HG03460 (cell line): ENCODE data around the gene ZBTB26.

Experiments used
- ATAC-seq: cut with Tn5 transposase; IDR thresholded peaks from one replicate; pipeline ENCODE4 v1.9.1; 2021; ENCODE audit not compliant: unreplicated experiment

ZBTB26 gene, protein sequence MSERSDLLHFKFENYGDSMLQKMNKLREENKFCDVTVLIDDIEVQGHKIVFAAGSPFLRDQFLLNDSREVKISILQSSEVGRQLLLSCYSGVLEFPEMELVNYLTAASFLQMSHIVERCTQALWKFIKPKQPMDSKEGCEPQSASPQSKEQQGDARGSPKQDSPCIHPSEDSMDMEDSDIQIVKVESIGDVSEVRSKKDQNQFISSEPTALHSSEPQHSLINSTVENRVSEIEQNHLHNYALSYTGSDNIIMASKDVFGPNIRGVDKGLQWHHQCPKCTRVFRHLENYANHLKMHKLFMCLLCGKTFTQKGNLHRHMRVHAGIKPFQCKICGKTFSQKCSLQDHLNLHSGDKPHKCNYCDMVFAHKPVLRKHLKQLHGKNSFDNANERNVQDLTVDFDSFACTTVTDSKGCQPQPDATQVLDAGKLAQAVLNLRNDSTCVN

DNA sequence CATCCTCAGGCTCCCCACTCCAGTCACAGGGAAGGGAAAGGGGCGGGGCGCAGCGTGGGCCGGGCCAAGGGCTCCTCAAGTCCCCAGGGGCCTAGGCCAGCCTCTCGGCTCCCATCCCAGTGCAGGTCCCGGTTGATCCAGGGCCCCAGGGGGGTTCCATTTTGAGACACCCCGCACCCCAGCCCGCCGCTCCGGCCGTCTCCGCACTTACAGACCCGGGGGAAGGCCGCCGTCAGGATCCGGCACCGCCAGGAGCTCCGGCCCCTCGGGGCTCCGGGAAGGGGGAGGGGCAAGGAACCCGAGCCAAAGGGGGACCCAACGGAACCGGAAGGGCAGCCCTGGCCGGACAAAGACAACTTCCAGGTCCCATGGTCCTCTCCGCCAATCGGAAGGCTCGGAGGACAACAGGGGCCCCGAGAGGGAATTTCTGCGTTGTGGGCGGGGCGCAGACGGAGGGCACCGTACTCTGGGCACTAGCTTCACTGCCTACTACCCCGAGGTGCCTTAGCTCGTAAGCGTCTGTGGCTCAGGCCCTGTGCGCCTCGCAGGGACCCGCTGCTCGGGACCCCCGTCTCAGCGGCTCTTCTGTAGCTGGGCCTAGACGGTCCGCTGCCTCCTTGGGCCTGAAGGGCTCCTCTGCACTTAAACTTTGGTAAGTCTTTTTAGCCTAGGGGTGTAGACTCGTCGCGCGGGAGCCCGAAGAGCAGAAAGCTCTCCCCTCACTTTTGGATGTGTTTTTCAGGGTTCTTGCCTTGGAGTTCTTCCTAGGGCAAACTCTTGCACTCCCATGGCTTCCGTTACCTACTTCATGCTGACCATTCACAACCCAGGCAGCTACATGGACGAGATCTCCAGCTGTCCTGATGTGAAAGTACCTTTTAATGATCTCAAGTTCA, at the start of gene ZBTB26:
TSS of gene ZBTB26 (minus strand) at position 287 of the 896 bp plus-strand sequence. CDS start 11,578 bp downstream, outside the sequence.
- ATAC-seq: peak; percentile 98

- ATAC-seq: no peak
Observed at GRCh38 chr9:122978601-122979000, 47.3 kb upstream of the ZBTB26 start.

GRCh38 chr9:122975196-122975595, 43.9 kb upstream of the ZBTB26 start:
- no peak for ATAC-seq

DNA sequence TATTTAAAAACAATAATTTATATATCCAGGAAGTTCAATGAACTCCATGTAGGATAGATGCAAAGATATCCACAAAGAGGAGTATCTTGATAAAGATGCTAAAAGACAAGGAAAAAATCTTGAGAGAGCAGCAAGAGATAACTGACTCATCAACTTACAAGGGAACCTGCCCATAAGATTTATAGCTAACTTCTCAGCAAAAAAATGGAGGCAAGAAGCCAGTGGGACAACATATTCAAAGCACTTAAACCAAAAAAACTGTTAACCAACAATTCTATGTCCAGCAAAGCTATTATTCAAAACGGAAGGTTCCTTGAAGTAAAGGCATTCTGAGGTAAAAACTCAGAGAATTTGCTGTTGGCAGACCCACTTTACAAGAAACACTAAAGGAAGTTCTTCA, 29.8 kb upstream of the ZBTB26 start:
- no peak for ATAC-seq

GRCh38 chr9:122955961-122956360, 24.6 kb upstream of the ZBTB26 start:
- ATAC-seq: no peak

- ATAC-seq: no peak
Observed at GRCh38 chr9:122954253-122954691, 23.0 kb upstream of the ZBTB26 start.

DNA sequence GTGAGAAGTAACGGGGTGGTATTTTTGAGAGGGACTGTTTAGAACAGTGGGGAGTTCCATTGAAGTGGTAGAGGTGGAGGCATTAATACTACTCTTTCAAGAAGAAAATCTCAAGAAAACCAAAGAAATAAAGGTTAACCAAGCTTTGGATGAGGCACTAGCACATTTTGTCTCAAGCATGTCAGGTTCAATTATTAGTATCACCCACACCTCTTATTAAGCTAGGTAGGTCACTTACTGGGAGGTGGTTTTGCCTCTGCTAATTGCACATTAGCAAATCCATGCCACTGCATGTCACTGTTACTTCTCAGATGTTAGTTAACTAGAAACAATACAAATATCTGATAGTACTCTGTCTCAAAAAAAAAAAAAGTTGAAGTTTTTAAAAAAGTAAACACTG, 19.7 kb upstream of the ZBTB26 start:
- ATAC-seq: no peak

GRCh38 chr9:122950263-122950662, 19.0 kb upstream of the ZBTB26 start:
- ATAC-seq: no peak

- no peak for ATAC-seq
Observed at GRCh38 chr9:122949696-122950095, 18.4 kb upstream of the ZBTB26 start.

DNA sequence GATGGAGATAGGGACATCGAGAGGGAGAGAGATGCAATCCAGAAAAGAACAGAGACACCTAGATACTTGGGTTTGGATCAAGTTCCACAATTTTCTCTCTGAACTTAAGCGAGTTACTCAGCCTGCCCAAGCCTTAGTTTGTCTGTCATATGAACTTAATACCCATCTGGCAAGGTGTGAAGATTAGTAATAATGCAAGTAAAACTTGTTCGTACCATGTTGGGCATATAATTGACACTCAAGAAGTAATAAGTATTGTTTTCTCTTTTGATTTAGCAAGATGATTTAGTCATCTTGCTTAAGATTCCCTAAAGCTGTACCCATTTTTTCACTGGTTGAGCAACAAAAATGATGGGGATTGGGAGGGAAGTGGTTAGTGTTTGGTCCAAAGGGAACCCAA, 17.0 kb upstream of the ZBTB26 start:
- no peak for ATAC-seq

DNA sequence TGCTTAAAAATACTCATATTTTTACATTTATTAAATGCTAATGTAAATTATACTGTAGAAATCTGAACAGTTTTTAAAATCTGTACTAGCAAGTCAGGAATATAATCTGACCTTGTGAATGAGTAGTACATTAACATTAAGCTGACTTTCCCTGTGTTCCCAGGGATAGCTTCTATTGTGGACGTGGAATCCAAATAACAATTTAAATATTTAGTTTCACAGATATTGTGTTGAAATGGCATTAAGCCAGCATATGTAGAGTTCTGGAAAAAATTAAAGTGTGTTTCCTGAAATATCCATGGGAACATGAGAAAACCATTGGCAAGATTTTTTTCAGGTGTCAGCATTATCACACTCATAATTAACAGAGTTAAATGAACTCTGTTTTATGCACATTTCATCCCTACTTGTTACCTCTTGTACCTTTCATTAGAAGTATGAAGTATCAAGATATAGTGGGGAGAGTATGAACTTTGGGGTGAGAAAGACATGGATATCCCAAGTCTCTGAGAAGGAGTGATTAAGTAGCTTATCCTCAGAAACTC, 15.2 kb upstream of the ZBTB26 start:
- ATAC-seq: no peak

- ATAC-seq: no peak
Observed at GRCh38 chr9:122944960-122945888, 13.9 kb upstream of the ZBTB26 start.

DNA sequence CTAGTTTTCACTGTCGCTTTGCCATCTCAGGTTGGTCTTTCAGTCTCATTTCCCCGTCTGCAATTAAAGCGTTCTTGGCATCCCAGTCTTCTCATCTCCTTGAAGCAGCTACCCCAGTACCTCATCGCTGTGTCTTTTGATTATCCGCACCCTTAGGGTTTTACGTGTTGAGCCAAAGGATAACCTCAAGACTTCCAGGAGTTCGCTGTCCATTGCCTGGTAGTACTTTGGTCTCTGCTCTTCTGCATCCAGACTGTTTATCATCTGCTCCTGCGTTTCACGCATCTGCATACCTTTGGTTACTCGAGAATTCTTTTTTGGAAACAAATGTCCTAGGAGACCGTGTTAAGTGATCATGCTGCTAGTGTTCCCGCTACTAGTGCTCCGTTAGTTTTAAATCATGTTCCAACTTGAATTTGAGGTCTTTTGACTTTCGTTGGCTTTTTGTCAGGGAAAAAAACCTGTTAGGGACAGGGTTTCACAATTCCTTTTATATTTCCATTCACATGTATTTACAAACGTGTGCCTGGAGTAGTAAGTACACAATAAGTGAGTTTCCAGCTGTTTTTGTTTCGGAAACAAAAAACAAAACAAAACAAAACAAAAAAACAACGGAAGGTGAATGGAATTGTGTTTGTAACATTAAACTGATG, 10.4 kb upstream of the ZBTB26 start:
- no peak for ATAC-seq

DNA sequence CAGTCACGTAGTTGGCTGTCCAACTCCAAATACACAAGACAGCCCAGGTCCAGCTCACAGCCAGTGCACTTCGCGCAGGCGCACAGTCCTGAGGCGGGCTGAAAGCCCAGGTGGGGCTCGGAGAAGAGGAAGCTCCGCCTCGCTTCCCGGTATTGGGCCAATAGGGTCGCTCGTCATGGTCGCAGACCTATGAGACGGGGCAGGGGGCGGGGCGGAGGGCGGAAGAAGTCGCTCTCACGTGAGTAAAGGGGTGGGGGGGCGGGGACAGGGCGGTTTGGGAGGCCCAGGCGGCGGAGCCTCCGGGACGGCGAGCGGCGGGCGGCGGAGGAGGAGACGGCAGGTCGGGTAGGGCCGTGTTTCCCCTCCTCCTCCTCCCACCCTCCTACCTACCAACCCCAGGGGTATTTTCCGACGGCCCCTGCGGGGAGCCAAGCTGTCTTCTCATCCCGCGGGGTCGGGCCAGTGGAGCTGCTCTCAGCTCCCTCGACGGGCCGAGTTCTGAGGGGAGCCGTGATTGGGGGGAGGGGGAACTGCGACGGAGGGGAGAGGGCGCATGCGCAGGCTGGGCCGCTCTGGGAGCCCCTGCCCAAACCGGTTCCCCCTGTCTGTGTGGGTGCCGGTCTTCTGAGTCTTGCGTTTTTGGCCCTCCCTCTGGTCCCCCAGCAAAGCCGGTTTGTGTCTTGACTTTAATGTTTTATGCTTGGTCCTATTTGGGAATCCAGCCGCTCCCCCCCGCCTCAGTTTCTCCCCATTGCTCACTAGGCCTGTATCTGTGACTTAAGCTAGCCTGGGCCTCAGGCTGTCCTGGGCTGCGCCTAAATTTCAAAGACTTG, 9.7 kb upstream of the ZBTB26 start, which contains the start of gene RABGAP1:
TSS of gene RABGAP1 (plus strand) at position 272 of the 833 bp plus-strand sequence. CDS start 16,040 bp downstream, outside the sequence.
- ATAC-seq: peak; percentile 97

GRCh38 chr9:122940454-122940748, 9.1 kb upstream of the ZBTB26 start:
- ATAC-seq: no peak

DNA sequence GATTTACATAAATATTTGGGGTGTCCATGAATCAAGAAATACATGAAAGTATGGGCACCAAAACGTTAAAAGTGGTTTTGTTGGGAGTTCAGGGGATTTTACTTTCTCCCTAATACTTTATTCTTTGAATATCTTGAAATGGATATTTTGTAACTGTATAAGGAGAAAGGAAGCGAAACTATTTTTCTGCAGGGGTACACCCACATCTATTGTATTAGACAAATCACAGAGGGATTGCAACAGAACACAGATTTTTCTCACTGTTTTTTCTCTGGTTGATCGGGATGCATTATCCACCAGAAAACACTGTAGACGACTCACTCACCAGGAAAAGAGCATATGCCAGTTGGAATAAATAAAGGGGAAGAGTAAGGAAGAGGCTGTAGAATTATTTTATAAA, 8.3 kb upstream of the ZBTB26 start:
- no peak for ATAC-seq

DNA sequence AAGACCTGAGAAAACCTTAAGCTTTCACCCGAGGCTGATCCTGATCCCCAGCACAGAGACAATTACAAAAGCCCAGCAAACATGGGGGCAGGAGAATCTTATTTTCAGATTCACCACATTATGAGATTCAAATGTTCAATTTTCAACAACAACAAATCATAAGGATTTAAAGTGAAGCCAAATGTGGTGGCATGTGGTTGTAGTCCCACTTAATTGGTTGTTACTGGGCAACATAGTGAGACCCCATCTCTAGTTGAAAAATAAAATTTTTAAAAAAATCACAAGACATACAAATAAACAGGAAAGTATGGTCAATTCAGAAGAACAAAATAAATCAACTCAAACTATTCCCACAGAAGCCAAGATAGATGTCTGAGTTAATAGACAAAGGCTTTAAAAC, 5.6 kb upstream of the ZBTB26 start:
- no peak for ATAC-seq

DNA sequence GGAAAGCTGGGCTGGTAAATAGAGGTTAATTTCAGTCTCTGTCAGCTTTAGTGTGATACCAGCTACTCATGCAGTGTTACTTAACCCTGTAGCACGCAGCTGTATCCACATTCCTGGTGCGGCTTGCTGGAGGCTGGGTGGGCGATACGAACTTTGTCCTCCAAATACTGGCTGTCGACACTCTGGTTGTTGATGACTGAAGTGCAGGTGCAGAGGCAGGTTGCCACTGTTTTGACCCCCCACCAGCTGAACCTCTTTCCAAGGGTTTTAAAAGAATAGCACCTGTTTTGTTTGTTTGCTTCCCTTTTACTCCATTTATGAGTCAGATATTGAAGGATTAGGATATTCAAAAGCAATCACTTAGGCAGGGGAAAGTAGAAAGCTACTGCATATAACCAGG, 5.2 kb upstream of the ZBTB26 start:
- no peak for ATAC-seq

DNA sequence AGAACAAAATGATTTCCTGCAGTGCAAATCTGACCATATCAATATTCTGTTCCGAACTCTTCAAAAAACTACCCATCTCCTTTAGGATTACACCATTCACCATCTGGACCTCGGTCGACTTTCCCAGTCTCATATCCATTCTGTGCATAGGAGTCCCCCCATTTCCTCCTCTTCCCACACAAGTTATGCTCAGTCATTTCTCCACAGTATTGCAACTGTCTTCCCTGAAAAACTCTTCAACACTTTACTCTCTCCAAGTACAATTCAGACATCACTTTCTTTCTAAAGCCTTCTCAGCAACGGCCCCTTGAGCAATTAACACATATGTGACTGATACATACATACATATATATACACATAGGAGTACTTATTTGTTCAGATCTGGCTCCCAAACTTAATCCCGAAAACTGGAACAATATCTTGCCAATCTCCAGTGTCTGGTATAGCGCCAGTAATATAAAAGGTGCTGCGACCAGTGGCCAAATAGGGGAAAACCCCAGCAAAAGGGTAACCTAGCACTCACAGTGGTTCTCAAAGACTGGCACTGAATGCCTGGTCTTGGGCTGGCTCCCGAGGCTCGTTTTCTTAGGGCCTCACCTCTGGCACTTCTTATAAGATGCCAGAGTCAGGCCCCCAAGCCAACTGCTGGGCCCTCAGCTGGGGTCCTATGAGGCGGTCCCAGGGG, 629 bp downstream of the ZBTB26 start:
- peak; percentile 14 for ATAC-seq
